HepG2 (cell line): ENCODE measurements around the gene NRL. TPM values are rescaled to one million over a fixed set of nuclear protein-coding genes. Genes with fewer than 3 reads are reported as not detected.

Source experiments
- EEA1 ChIP-seq: sonication (generic); formaldehyde crosslinking; IDR thresholded peaks from 2 replicates; pipeline ENCODE4 v1.5.1; 2020; ENCODE audit warnings: mild to moderate bottlenecking, missing genetic modification reagents, borderline replicate concordance
- GFI1 ChIP-seq: sonication (generic); formaldehyde crosslinking; IDR thresholded peaks from 2 replicates; pipeline ENCODE4 v1.5.0; 2020; ENCODE audit warnings: missing genetic modification reagents, mild to moderate bottlenecking, borderline replicate concordance
- KLF15 ChIP-seq: sonication (generic); formaldehyde crosslinking; IDR thresholded peaks from 2 replicates; pipeline ENCODE4 v1.8.1; 2023; ENCODE audit warnings: borderline replicate concordance, mild to moderate bottlenecking, inconsistent platforms, missing genetic modification reagents, mixed read lengths
- MEF2D ChIP-seq: sonication (generic); formaldehyde crosslinking; IDR thresholded peaks from 2 replicates; pipeline ENCODE4 v1.5.1; 2020; ENCODE audit warnings: mild to moderate bottlenecking, missing genetic modification reagents
- NCOR1 ChIP-seq: fragments of 200-600 bp; sonication (generic); IDR thresholded peaks from 2 replicates; pipeline ENCODE4 v1.7.0; 2017; ENCODE audit warnings: antibody characterized with exemption, low read length, borderline replicate concordance
- ZBTB20 ChIP-seq: sonication (generic); formaldehyde crosslinking; IDR thresholded peaks from 2 replicates; pipeline ENCODE4 v1.8.1; 2023; ENCODE audit warnings: missing genetic modification reagents, low read depth, mild to moderate bottlenecking, borderline replicate concordance
- ZBTB38 ChIP-seq: sonication (generic); formaldehyde crosslinking; IDR thresholded peaks from 2 replicates; pipeline ENCODE4 v1.5.1; 2020; ENCODE audit warnings: mild to moderate bottlenecking, missing genetic modification reagents
- ZFP62 ChIP-seq: sonication (generic); formaldehyde crosslinking; IDR thresholded peaks from 2 replicates; pipeline ENCODE4 v1.4.0; 2020; ENCODE audit warnings: missing genetic modification reagents
- ZNF354B ChIP-seq: sonication (generic); formaldehyde crosslinking; IDR thresholded peaks from 2 replicates; pipeline ENCODE4 v1.8.0; 2022; ENCODE audit warnings: mild to moderate bottlenecking, missing genetic modification reagents
- ZNF451 ChIP-seq: sonication (generic); formaldehyde crosslinking; IDR thresholded peaks from 2 replicates; pipeline ENCODE4 v1.5.0; 2020; ENCODE audit warnings: mild to moderate bottlenecking, missing genetic modification reagents
- ZNF550 ChIP-seq: sonication (generic); formaldehyde crosslinking; IDR thresholded peaks from 2 replicates; pipeline ENCODE4 v1.4.0; 2020; ENCODE audit warnings: mild to moderate bottlenecking, missing genetic modification reagents, borderline replicate concordance
- ZNF678 ChIP-seq: sonication (generic); formaldehyde crosslinking; IDR thresholded peaks from 2 replicates; pipeline ENCODE4 v1.4.0; 2020; ENCODE audit warnings: mild to moderate bottlenecking, missing genetic modification reagents
- ZNF781 ChIP-seq: sonication (generic); formaldehyde crosslinking; IDR thresholded peaks from 2 replicates; pipeline ENCODE4 v1.5.1; 2020; ENCODE audit warnings: borderline replicate concordance, mild to moderate bottlenecking, missing genetic modification reagents; ENCODE audit errors: not compliant biosample characterization
- ZNF816 ChIP-seq: sonication (generic); formaldehyde crosslinking; IDR thresholded peaks from 2 replicates; pipeline ENCODE4 v1.8.0; 2022; ENCODE audit warnings: missing genetic modification reagents, mild to moderate bottlenecking, borderline replicate concordance
- polyA plus RNA-seq, 8 experiments: library from polyadenylated mRNA; depleted of rRNA in 3 of 8; stranded (reverse) in 7 of 8; unstranded in 1 of 8; fragments of >200 nt; fragmentation: Illumina TruSeq in 4 of 8; extraction: Trizol in 4 of 8; gene quantifications; 2 replicates each; pipeline versions ENCODE4 v1.2.1 to v1.2.3, GENCODE V29; 2011 to 2016; ENCODE audit warnings: low read depth in 4 of 8, missing spikeins in 1 of 8, mixed read lengths in 1 of 8; ENCODE audit not compliant: insufficient read depth in 1 of 8
- total RNA-seq, 5 experiments: library from RNA; depleted of rRNA; stranded (reverse); fragments of >200 nt; fragmentation: Illumina TruSeq; extraction: Trizol; gene quantifications; 2 replicates each; pipeline ENCODE4 v1.2.3, GENCODE V29; 2016; ENCODE audit warnings: low read depth in 1 of 5
- TF ChIP-seq, protein P1 (sequence below): sonication (generic); formaldehyde crosslinking; IDR thresholded peaks from 2 replicates; pipeline ENCODE4 v1.8.0; 2022; ENCODE audit warnings: missing genetic modification reagents, mild to moderate bottlenecking, moderate library complexity, borderline replicate concordance
- TF ChIP-seq, protein P2 (sequence below), 2 experiments: IDR thresholded peaks; 2 replicates each; pipeline ENCODE4 v1.6.1; 2011 to 2012; ENCODE audit warnings: low read length in 2 of 2, borderline replicate concordance in 1 of 2, low read depth in 1 of 2, mild to moderate bottlenecking in 1 of 2, moderate library complexity in 1 of 2
- TF ChIP-seq, protein P3 (sequence below): sonication (generic); formaldehyde crosslinking; IDR thresholded peaks from 2 replicates; pipeline ENCODE4 v1.5.0; 2020; ENCODE audit warnings: missing genetic modification reagents
- TF ChIP-seq, protein P4 (sequence below): IDR thresholded peaks from 2 replicates; pipeline ENCODE4 v1.6.1; 2018; ENCODE audit warnings: missing genetic modification reagents
- TF ChIP-seq, protein P5 (sequence below): IDR thresholded peaks from 2 replicates; pipeline ENCODE4 v1.6.1; 2012; ENCODE audit warnings: inconsistent platforms

The NRL gene
- total and polyA plus RNA-seq, 2 of the 13 experiments (the other 11 are each of a cell fraction or from before 2014, with no cell fraction given), result 2.5 to 4.7 TPM

DNA sequence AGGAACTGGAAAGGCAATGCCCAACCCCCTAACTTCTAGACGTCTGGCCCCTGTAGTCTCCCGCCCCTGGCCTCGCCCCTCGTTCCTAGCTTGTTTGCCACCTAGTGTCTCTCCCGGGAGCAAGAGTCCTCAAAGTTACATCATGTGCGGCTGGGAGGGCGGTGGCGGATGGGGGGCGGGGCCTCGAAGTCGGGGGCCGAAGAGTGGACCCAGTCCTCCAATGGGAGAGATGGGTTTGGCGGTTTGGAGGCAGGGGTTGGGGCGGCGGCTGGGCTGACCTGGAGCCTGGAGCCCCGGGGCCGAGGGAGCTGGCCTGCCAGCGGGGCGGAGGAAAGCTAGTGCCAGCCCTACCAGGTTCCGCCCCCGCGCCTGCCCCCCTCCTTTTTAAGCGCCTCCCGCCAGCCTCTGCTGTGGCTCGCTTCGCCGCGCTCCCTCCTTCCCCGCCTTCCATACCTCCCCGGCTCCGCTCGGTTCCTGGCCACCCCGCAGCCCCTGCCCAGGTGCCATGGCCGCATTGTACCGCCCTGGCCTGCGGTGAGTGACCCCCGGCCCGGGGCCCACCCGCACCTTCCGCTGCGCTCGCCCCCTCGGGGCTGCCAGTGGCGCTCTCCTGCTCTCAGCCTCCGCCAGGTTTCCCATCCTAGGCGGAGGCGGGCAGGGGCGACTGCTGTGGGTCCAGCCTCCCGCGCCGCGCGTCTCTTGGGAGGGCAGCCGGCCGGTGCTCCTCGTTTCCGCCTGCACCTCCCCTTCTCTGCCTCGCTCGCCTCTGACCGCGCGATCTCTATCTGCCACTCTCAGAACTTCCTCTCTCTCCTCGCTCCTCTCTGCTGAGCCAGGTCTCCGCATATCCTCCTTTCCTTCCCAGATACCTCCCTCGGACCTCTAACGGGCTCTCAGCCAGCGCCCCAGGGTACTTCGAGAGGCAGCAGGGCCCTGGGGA lies 20.6 kb downstream of the NRL start, which contains the start of gene PCK2 (continued):
- TF ChIP-seq, protein P1, sequence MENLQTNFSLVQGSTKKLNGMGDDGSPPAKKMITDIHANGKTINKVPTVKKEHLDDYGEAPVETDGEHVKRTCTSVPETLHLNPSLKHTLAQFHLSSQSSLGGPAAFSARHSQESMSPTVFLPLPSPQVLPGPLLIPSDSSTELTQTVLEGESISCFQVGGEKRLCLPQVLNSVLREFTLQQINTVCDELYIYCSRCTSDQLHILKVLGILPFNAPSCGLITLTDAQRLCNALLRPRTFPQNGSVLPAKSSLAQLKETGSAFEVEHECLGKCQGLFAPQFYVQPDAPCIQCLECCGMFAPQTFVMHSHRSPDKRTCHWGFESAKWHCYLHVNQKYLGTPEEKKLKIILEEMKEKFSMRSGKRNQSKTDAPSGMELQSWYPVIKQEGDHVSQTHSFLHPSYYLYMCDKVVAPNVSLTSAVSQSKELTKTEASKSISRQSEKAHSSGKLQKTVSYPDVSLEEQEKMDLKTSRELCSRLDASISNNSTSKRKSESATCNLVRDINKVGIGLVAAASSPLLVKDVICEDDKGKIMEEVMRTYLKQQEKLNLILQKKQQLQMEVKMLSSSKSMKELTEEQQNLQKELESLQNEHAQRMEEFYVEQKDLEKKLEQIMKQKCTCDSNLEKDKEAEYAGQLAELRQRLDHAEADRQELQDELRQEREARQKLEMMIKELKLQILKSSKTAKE, result no peak
- peak; percentile 93; the same call in 1 of the 2 replicates for TF ChIP-seq ZNF678 (CRISPR knock-in tag)
- TF ChIP-seq EEA1 (CRISPR knock-in tag), result peak; percentile 91
- TF ChIP-seq NCOR1, result peak; percentile 88; the same call in 1 of the 2 replicates
- TF ChIP-seq ZNF550 (CRISPR knock-in tag), result peak; percentile 70; the same call in 1 of the 2 replicates
- peak; percentile 87 for TF ChIP-seq ZNF451
- TF ChIP-seq, protein P2, sequence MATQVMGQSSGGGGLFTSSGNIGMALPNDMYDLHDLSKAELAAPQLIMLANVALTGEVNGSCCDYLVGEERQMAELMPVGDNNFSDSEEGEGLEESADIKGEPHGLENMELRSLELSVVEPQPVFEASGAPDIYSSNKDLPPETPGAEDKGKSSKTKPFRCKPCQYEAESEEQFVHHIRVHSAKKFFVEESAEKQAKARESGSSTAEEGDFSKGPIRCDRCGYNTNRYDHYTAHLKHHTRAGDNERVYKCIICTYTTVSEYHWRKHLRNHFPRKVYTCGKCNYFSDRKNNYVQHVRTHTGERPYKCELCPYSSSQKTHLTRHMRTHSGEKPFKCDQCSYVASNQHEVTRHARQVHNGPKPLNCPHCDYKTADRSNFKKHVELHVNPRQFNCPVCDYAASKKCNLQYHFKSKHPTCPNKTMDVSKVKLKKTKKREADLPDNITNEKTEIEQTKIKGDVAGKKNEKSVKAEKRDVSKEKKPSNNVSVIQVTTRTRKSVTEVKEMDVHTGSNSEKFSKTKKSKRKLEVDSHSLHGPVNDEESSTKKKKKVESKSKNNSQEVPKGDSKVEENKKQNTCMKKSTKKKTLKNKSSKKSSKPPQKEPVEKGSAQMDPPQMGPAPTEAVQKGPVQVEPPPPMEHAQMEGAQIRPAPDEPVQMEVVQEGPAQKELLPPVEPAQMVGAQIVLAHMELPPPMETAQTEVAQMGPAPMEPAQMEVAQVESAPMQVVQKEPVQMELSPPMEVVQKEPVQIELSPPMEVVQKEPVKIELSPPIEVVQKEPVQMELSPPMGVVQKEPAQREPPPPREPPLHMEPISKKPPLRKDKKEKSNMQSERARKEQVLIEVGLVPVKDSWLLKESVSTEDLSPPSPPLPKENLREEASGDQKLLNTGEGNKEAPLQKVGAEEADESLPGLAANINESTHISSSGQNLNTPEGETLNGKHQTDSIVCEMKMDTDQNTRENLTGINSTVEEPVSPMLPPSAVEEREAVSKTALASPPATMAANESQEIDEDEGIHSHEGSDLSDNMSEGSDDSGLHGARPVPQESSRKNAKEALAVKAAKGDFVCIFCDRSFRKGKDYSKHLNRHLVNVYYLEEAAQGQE (IDR thresholded peaks at IDR 0.05; ENCODE audit: borderline replicate concordance in 1 of 2, low read depth in 1 of 2, low read length in 2 of 2), result peak in 1 of 2 experiments; percentile 79; a peak in 2 of 4 replicates
- peak; percentile 92 for TF ChIP-seq ZBTB20
- TF ChIP-seq, protein P3, sequence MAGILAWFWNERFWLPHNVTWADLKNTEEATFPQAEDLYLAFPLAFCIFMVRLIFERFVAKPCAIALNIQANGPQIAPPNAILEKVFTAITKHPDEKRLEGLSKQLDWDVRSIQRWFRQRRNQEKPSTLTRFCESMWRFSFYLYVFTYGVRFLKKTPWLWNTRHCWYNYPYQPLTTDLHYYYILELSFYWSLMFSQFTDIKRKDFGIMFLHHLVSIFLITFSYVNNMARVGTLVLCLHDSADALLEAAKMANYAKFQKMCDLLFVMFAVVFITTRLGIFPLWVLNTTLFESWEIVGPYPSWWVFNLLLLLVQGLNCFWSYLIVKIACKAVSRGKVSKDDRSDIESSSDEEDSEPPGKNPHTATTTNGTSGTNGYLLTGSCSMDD (CRISPR knock-in tag), result peak; percentile 88; the same call in 1 of the 2 replicates
- no peak for TF ChIP-seq ZNF816 (CRISPR knock-in tag)
- TF ChIP-seq, protein P4, sequence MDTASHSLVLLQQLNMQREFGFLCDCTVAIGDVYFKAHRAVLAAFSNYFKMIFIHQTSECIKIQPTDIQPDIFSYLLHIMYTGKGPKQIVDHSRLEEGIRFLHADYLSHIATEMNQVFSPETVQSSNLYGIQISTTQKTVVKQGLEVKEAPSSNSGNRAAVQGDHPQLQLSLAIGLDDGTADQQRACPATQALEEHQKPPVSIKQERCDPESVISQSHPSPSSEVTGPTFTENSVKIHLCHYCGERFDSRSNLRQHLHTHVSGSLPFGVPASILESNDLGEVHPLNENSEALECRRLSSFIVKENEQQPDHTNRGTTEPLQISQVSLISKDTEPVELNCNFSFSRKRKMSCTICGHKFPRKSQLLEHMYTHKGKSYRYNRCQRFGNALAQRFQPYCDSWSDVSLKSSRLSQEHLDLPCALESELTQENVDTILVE (CRISPR knock-in tag), result peak; percentile 95
- TF ChIP-seq ZBTB38 (CRISPR knock-in tag), result peak; percentile 92
- TF ChIP-seq, protein P5, sequence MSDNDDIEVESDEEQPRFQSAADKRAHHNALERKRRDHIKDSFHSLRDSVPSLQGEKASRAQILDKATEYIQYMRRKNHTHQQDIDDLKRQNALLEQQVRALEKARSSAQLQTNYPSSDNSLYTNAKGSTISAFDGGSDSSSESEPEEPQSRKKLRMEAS, result no peak
- peak; percentile 95 for TF ChIP-seq KLF15 (CRISPR knock-in tag)
- peak; percentile 87 for TF ChIP-seq MEF2D (CRISPR knock-in tag)
- TF ChIP-seq ZNF354B (CRISPR knock-in tag), result 0 out of 2 replicates have a peak, but pooled peaks have one; percentile 75
- no peak for TF ChIP-seq GFI1 (CRISPR knock-in tag)
- TF ChIP-seq ZNF781 (CRISPR knock-in tag), result peak; percentile 98
- TF ChIP-seq ZFP62, result peak; percentile 93; the same call in 1 of the 2 replicates
